Endothelial cell of umbilical vein (primary cell): ENCODE data around the gene SPATA24. TPM values are rescaled to one million over a fixed set of nuclear protein-coding genes. Genes with fewer than 3 reads are reported as not detected.

Experiments
- Bru-seq: library from RNA; stranded (reverse); fragments of 400-500 nt; gene quantifications from one replicate; lab custom pipeline; 2021; lab: Mats Ljungman, UMichigan
- BruChase-seq, 2 experiments: library from RNA; stranded (reverse); fragments of 400-500 nt; gene quantifications; one replicate each; lab custom pipeline; 2021; lab: Mats Ljungman, UMichigan
- BruUV-seq: library from RNA; stranded (reverse); fragments of 400-500 nt; replicated peaks from 2 replicates; lab custom pipeline; 2021; lab: Mats Ljungman, UMichigan
- CTCF ChIA-PET: fragments of 300-600, 350-600 bp; sonication (Branson Sonifier 250); formaldehyde crosslinking; loops from one replicate; lab custom pipeline; 2021; ENCODE audit warnings: antibody characterized with exemption, inconsistent platforms; lab: Charles Lee
- POLR2A ChIA-PET: fragments of 300-600, 350-600 bp; sonication (Branson Sonifier 250); formaldehyde crosslinking; loops from one replicate; lab custom pipeline; 2021; ENCODE audit warnings: antibody characterized with exemption, inconsistent platforms; lab: Charles Lee
- DNase-seq: peaks from one replicate; pipeline ENCODE4 v3.0.0-alpha.2; 2011; ENCODE audit warnings: low read depth, low spot score
- FAIRE-seq: peaks from 2 replicates; lab custom pipeline; 2011; peaks lifted over from hg19 to GRCh38; lab: Jason Lieb, UNC
- H2AFZ ChIP-seq: 2 replicates; pipeline ENCODE4 v1.6.0; 2012; ENCODE audit warnings: low read depth, low read length, control low read depth, inconsistent platforms
- H3K27ac ChIP-seq: 2 replicates; pipeline ENCODE4 v1.5.1; 2011; ENCODE audit warnings: low read depth, mild to moderate bottlenecking, control low read depth, low read length, moderate library complexity; ENCODE audit not compliant: insufficient read depth
- H3K27me3 ChIP-seq, 2 experiments: 2 replicates each; pipeline versions ENCODE4 v1.6.0 to v1.6.1; 2011; ENCODE audit warnings: low read length in 2 of 2, mixed read lengths in 1 of 2; ENCODE audit not compliant: control insufficient read depth in 2 of 2, insufficient read depth in 2 of 2
- H3K36me3 ChIP-seq, 2 experiments: 2 replicates in 1 of 2; 3 replicates in 1 of 2; pipeline ENCODE4 v1.5.1; 2011; ENCODE audit warnings: low read length in 2 of 2, mild to moderate bottlenecking in 1 of 2, moderate library complexity in 1 of 2; ENCODE audit not compliant: control insufficient read depth in 2 of 2, insufficient read depth in 2 of 2; ENCODE audit errors: extremely low read depth in 1 of 2
- H3K4me1 ChIP-seq: 3 replicates; pipeline ENCODE4 v1.5.1; 2011; ENCODE audit warnings: mild to moderate bottlenecking, low read length; ENCODE audit not compliant: control insufficient read depth, insufficient read depth; ENCODE audit errors: extremely low read depth
- H3K4me2 ChIP-seq: 2 replicates; pipeline ENCODE4 v1.6.1; 2011; ENCODE audit warnings: low read length, control low read depth, mixed read lengths; ENCODE audit not compliant: insufficient read depth
- H3K4me3 ChIP-seq, 3 experiments: fragments of 200-600 bp in 1 of 3; sonication (generic), shearing (Covaris generic) in 1 of 3; replicated peaks in 1 of 3; 2 replicates each; pipeline ENCODE4 v1.5.1; 2011 to 2016; ENCODE audit warnings: control low read depth in 3 of 3, low read length in 3 of 3, mild to moderate bottlenecking in 2 of 3, inconsistent platforms in 1 of 3, low read depth in 1 of 3, moderate library complexity in 1 of 3; ENCODE audit not compliant: insufficient read depth in 1 of 3
- H3K79me2 ChIP-seq: 2 replicates; pipeline ENCODE4 v1.6.0; 2012; ENCODE audit warnings: low read length, inconsistent platforms; ENCODE audit not compliant: control insufficient read depth, insufficient read depth
- H3K9ac ChIP-seq: replicated peaks from 2 replicates; pipeline ENCODE3; 2011; ENCODE audit warnings: low read length, control low read depth; ENCODE audit not compliant: insufficient read depth; ENCODE audit errors: extremely low read depth
- H3K9me1 ChIP-seq: replicated peaks from 3 replicates; pipeline ENCODE4 v1.6.0; 2011; ENCODE audit warnings: mild to moderate bottlenecking, low read length; ENCODE audit not compliant: control insufficient read depth, insufficient read depth; ENCODE audit errors: extremely low read depth
- H3K9me3 ChIP-seq: replicated peaks from 2 replicates; pipeline ENCODE4 v1.5.1; 2012; ENCODE audit warnings: low read length, inconsistent platforms; ENCODE audit not compliant: control insufficient read depth, insufficient read depth
- H4K20me1 ChIP-seq: replicated peaks from 2 replicates; pipeline ENCODE3; 2011; ENCODE audit warnings: mild to moderate bottlenecking, low read length; ENCODE audit not compliant: control insufficient read depth, insufficient read depth; ENCODE audit errors: extremely low read depth
- CTCF ChIP-seq, 2 donors: IDR thresholded peaks; 1 replicate in 1 of 2; 2 replicates in 1 of 2; pipeline ENCODE4 v1.5.1; 2011; ENCODE audit warnings: low read length in 2 of 2, mild to moderate bottlenecking in 2 of 2, moderate library complexity in 2 of 2, control low read depth in 1 of 2, inconsistent platforms in 1 of 2, low read depth in 1 of 2; ENCODE audit not compliant: insufficient read depth in 1 of 2; ENCODE audit errors: extremely low read depth in 1 of 2
- EZH2 ChIP-seq: IDR thresholded peaks from 2 replicates; pipeline ENCODE4 v1.6.1; 2012; ENCODE audit warnings: borderline replicate concordance, low read depth, mild to moderate bottlenecking, moderate library complexity, low read length, inconsistent platforms; ENCODE audit not compliant: severe bottlenecking
- FOS ChIP-seq: IDR thresholded peaks from 2 replicates; pipeline ENCODE4 v1.6.1; 2011; ENCODE audit warnings: mild to moderate bottlenecking, low read length, moderate library complexity, borderline replicate concordance; ENCODE audit not compliant: insufficient read depth
- GATA2 ChIP-seq: IDR thresholded peaks from 2 replicates; pipeline ENCODE4 v1.7.0; 2011; ENCODE audit warnings: low read depth, mild to moderate bottlenecking, moderate library complexity, mixed read lengths, low read length; ENCODE audit not compliant: insufficient read length, insufficient read depth
- JUN ChIP-seq: IDR thresholded peaks from 2 replicates; pipeline ENCODE4 v1.6.1; 2011; ENCODE audit warnings: borderline replicate concordance, low read depth; ENCODE audit not compliant: insufficient read length, insufficient read depth
- MAX ChIP-seq: IDR thresholded peaks from 2 replicates; pipeline ENCODE4 v1.6.1; 2011; ENCODE audit not compliant: insufficient read depth, insufficient read length
- MYC ChIP-seq: IDR thresholded peaks from one replicate; pipeline ENCODE4 v1.6.1; 2011; ENCODE audit warnings: mild to moderate bottlenecking, low read depth, low read length
- POLR2A ChIP-seq: IDR thresholded peaks from 2 replicates; pipeline ENCODE4 v1.6.1; 2012; ENCODE audit warnings: low read depth, mild to moderate bottlenecking, control low read depth, low read length
- POLR2AphosphoS5 ChIP-seq: IDR thresholded peaks from 2 replicates; pipeline ENCODE4 v1.6.1; 2012; ENCODE audit warnings: low read depth, mild to moderate bottlenecking, control low read depth, low read length, moderate library complexity; ENCODE audit not compliant: insufficient read depth
- dilution Hi-C: fragments of 300-500 bp; cut with MboI; formaldehyde crosslinking; loops from one replicate; pipeline ENCODE4 v1.15.0; 2019; ENCODE audit warnings: low sequenced_read_pairs; ENCODE audit not compliant: extremely low pct_ligation_motif_present
- intact Hi-C: fragments of 100-400 bp; cut with micrococcal nuclease; formaldehyde crosslinking; loops from one replicate; pipeline ENCODE4 v1.10.0; 2022
- long read RNA-seq: library from polyadenylated mRNA; stranded (forward); transcript quantifications from one replicate; pipeline ENCODE4 v2.0.0, GENCODE V29; 2021
- polyA minus RNA-seq, 3 experiments: library from RNA; depleted of rRNA, polyadenylated mRNA; stranded (reverse); fragments of >200 nt; gene quantifications; 1 replicate in 1 of 3; 2 replicates in 2 of 3; pipeline ENCODE4 v1.2.3, GENCODE V29; 2011
- polyA plus RNA-seq, 4 experiments: library from polyadenylated mRNA; depleted of rRNA in 3 of 4; stranded (reverse) in 3 of 4; unstranded in 1 of 4; fragments of >200 nt; gene quantifications; 2 replicates each; pipeline versions ENCODE4 v1.2.1 to v1.2.3, GENCODE V29; 2011 to 2012; ENCODE audit warnings: missing spikeins in 1 of 4
- total RNA-seq: library from RNA; stranded (reverse); gene quantifications from 2 replicates; pipeline ENCODE4 v1.2.3, GENCODE V29; 2021

SPATA24 gene
- total RNA-seq = 7.8 and 7.9 TPM in 2 replicates
- 2.1 and 3.2 TPM in 2 replicates for polyA plus RNA-seq
- 5.9 and 6.4 TPM in 2 replicates for polyA plus RNA-seq (2011; cell fraction: cytosol; rRNA removed)
- 3.5 and 5.7 TPM in 2 replicates for polyA plus RNA-seq (2011; cell fraction: nucleus; rRNA removed)
- polyA plus RNA-seq (2012) = 4.9 and 6.6 TPM in 2 replicates
- 3.5 and 3.7 TPM in 2 replicates for polyA minus RNA-seq
- 3.4 TPM for polyA minus RNA-seq (2011; cell fraction: cytosol; rRNA and poly(A)+ RNA removed)
- 2.2 and 3.5 TPM in 2 replicates for polyA minus RNA-seq (2011; cell fraction: nucleus; rRNA and poly(A)+ RNA removed)
- percentile 51 among the genes with signal in this experiment for Bru-seq, nascent RNA
- percentile 55 among the genes with signal in this experiment for BruChase-seq, experiment 1, labeled RNA remaining after a 6-hour chase
- percentile 46 among the genes with signal in this experiment for BruChase-seq, experiment 2, labeled RNA remaining after a 2-hour chase
- long read RNA-seq, partial matches to known transcripts = 0 of 6 reads
- long read RNA-seq, other reads (novel, unspliced or antisense) = 0 of 6 reads

- Histone ChIP-seq H3K4me2 (peak within 1 kb of the TSS; percentile 92), H3K27ac (peak within 1 kb of the TSS; percentile 67), H2AFZ (peak within 1 kb of the TSS; percentile 99), H3K9ac (peak within 1 kb of the TSS; percentile 70), H3K4me3 (peak within 1 kb of the TSS; percentile 4 to 77 (median 48)), H4K20me1 (no peaks in the 10 kb centered on the region), H3K79me2 (no peaks in the 10 kb centered on the region), H3K9me1 (no peaks in the 10 kb centered on the region), H3K9me3 (no peaks in the 10 kb centered on the region), H3K4me1 (peaks cover 14% of the 10 kb centered on the region), H3K36me3 (no peaks in the 10 kb centered on the region), H3K27me3 (no peaks in the 10 kb centered on the region)
- ChIA-PET POLR2A (interaction anchor here (0.6 to 0.9 kb wide), 3 partner anchors 58 to 205 kb away, joined by 3 to 4 read pairs (median 3); partner anchors contain the start of genes ECSCR and PAIP2), CTCF (interaction anchor here (0.9 to 1.5 kb wide), 2 partner anchors 15 to 118 kb away, joined by 3 read pairs; no protein-coding TSS in a partner anchor)
- intact Hi-C loops (loop anchor here (10.0 kb wide), 1 partner anchor 209 kb away; the partner anchor contains the start of gene SIL1), dilution Hi-C loops (no loop called here)
- TF ChIP-seq CTCF (IDR thresholded peaks at IDR 0.05; ENCODE audit: extremely low read depth in 1 of 2, insufficient read depth in 1 of 2, low read depth in 1 of 2, low read length in 2 of 2) (no peak), JUN (no peak), POLR2A (peak; percentile 51), MAX (no peak), FOS (no peak), MYC (no peak), EZH2 (no peak), POLR2AphosphoS5 (peak; percentile 43), GATA2 (no peak)
- FAIRE-seq (peak; percentile 99), DNase-seq (peak; percentile 98)
- BruUV-seq = no TSS peak
These were observed at the start of gene SPATA24 for GRCh38 chr5:139403787-139404483. SPATA24 (minus strand) TSS chr5:139404089; CDS start chr5:139404060, 29 bp downstream.
